ENCODE data around the gene ZNF418.
A peak's percentile ranks its signal among the peaks of the same experiment; 100 is the strongest.
"Not testable (repeated sequence)": the region's sequence is repeated elsewhere in the genome, so short reads cannot be mapped to it uniquely, and the experiment has no call there.

ZNF418 gene

DNA sequence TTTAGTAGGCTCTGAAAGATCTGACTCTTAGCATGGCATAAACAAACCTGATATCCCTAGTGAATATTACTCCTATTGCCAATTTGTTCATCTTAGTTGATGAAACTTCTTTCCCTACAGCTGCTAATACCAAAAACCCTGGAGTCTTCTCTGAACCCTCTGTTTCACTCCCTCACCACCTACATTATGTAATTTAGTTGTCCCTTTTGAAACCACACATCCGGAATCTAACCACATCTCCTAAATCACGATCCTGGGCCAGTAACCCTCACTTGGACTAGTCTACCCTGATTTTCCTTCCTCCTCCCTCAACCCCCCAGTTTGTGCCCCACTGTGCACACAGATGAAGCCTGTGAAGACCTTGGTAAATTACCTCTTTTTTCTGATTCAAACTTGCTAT lies 11.1 kb upstream of the ZNF418 start:
- no peak overlapping the region for H3K27ac ChIP-seq (ENCODE audit: low read depth, low read length)
- no peaks in the 10 kb centered on the region for H3K27me3 ChIP-seq (ENCODE audit: control insufficient read depth, insufficient read depth, low read length)
- peaks cover 59% of the 10 kb centered on the region for H3K9me3 ChIP-seq (ENCODE audit: control insufficient read depth, insufficient read depth, low read depth, low read length)
- peaks cover 33% of the 10 kb centered on the region for H3K36me3 ChIP-seq (ENCODE audit: control insufficient read depth, insufficient read depth, low read length)
- H3K4me3 ChIP-seq (ENCODE audit: low read depth, low read length) = peak overlapping the region; percentile 89
- H3K4me1 ChIP-seq (ENCODE audit: control insufficient read depth, insufficient read depth, low read length) = 0 out of 2 replicates have a peak, but pooled peaks cover 4% of the 10 kb centered on the region
- peak overlapping the region; percentile 89 for H3K9ac ChIP-seq (ENCODE audit: low read length)

DNA sequence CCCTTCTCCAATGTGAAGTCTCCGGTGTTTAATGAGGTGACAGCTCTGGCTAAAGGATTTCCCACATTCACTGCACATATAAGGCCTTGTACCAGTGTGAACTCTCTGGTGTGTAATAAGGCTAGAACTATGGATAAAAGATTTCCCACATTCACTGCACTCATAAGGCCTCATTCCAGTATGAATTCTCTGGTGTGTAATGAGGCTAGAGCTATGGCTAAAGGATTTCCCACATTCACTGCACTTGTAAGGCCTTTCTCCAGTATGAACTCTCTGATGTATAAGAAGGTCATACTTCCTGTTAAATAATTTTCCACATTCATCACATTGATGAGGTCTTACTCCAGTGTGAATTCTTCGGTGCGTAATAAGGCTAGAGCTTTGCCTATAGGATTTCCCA lies 6.4 kb upstream of the ZNF418 start:
- H3K4me3 ChIP-seq (ENCODE audit: low read depth, low read length) = no peak overlapping the region
- 0 out of 2 replicates have a peak, but pooled peaks cover 4% of the 10 kb centered on the region for H3K4me1 ChIP-seq (ENCODE audit: control insufficient read depth, insufficient read depth, low read length)
- peaks cover 48% of the 10 kb centered on the region for H3K36me3 ChIP-seq (ENCODE audit: control insufficient read depth, insufficient read depth, low read length)
- H3K27me3 ChIP-seq (ENCODE audit: control insufficient read depth, insufficient read depth, low read length) = no peaks in the 10 kb centered on the region
- no peak overlapping the region for H3K27ac ChIP-seq (ENCODE audit: low read depth, low read length)
- no peak overlapping the region for H3K9ac ChIP-seq (ENCODE audit: low read length)
- H3K9me3 ChIP-seq (ENCODE audit: control insufficient read depth, insufficient read depth, low read depth, low read length) = peaks cover 42% of the 10 kb centered on the region

DNA sequence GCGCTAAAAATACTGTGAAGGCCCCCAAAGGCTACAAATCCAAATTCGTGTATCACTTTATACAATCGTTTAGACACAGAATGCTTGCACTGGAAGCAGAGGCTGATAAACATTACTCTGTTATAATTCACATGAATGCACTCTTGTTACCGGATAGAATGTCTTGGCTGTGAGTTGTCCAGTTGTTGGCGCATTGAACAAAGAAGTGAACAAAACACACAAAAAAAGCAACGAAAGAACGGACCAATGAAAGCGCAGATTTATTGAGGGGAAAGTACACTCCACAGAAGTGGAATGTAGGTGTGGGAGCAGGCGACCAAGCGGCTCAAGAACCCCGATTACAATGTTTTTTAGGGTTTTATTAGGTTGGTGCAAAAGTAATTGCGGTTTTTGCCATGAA lies 529 bp upstream of the ZNF418 start:
- Histone ChIP-seq H3K27ac (ENCODE audit: low read depth, low read length) (no peak overlapping the region), H3K4me3 (ENCODE audit: low read depth, low read length) (peak overlapping the region; percentile 83; the same call in 1 of the 2 replicates), H3K4me1 (ENCODE audit: control insufficient read depth, insufficient read depth, low read length) (no peaks in the 10 kb centered on the region), H3K9ac (ENCODE audit: low read length) (no peak overlapping the region), H3K9me3 (ENCODE audit: control insufficient read depth, insufficient read depth, low read depth, low read length) (peaks cover 21% of the 10 kb centered on the region; the same call in 1 of the 2 replicates), H3K27me3 (ENCODE audit: control insufficient read depth, insufficient read depth, low read length) (no peaks in the 10 kb centered on the region), H3K36me3 (ENCODE audit: control insufficient read depth, insufficient read depth, low read length) (peaks cover 36% of the 10 kb centered on the region)

DNA sequence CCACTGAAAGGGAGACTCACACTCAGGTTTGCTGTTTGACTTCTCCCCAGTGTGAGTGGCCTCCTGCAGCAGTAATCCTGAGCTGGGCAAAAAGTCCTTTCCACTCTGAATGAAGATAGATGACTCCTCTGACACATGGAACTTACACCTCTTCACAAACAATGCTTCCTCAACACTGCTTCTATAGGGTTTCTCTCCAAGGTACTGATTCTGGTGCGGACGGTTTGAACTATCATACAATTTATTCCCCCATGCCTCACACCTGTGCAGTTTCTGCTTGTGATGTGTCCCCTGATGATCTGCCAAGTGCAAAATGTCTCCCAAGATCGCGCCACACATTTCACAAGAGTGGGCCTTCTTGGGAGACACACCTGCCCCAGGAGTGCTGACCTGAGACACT lies 7.6 kb downstream of the ZNF418 start:
- Histone ChIP-seq H3K27me3 (ENCODE audit: control insufficient read depth, insufficient read depth, low read length) (no peaks in the 10 kb centered on the region), H3K9ac (ENCODE audit: low read length) (no peak overlapping the region), H3K27ac (ENCODE audit: low read depth, low read length) (no peak overlapping the region), H3K4me1 (ENCODE audit: control insufficient read depth, insufficient read depth, low read length) (no peaks in the 10 kb centered on the region), H3K9me3 (ENCODE audit: control insufficient read depth, insufficient read depth, low read depth, low read length) (peaks cover 69% of the 10 kb centered on the region), H3K36me3 (ENCODE audit: control insufficient read depth, insufficient read depth, low read length) (peaks cover 82% of the 10 kb centered on the region), H3K4me3 (ENCODE audit: low read depth, low read length) (no peak overlapping the region)

DNA sequence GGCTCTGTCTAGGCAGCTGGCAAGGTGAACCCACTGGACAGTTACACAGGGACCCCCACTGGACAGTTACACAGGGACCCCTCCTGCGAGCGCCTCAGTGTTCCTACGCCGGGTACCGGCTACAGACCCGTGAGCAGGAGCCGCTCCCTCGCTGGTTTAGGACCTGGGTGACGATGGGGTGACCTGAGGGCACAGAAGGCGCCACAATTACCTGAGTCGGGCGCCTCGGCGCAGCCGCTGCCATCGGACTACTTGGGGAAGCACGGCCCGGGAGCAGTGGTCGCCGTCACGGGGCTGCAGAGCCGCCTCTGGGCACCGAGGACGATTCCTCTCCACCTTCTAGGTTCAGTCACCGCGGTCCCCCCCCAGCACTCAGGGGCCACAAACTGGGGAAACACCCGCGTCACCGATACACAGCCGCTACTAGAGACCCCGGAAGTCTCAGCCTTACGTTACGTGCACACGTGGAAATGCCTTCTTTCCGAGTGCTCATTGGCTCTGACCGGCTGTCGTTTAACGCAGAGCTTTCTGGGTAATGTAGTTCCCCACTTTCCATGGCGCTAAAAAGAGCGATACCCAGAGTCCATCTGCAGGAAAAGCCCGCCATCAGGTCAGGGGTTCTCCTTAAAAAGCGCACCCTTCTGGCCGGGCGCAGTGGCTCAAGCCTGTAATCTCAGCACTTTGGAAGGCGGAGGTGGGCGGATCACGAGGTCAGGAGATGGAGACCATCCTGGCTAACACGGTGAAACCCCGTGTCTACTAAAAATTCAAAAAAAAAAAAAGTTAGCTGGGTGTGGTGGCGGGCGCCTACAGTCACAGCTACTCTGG lies 18.8 kb downstream of the ZNF418 start, which contains the start of gene ZNF417:
Gene ZNF417, minus strand, starts transcription at position 425 of the 828 bp plus-strand sequence. Its CDS starts 181 bp downstream, at position 244.
- not testable (repeated sequence) for H3K4me1 ChIP-seq (ENCODE audit: control insufficient read depth, insufficient read depth, low read length); H3K27me3 ChIP-seq (ENCODE audit: control insufficient read depth, insufficient read depth, low read length); H3K9me3 ChIP-seq (ENCODE audit: control insufficient read depth, insufficient read depth, low read depth, low read length)
- Histone ChIP-seq H3K4me3 (ENCODE audit: low read depth, low read length) (peak within 1 kb of the TSS; percentile 88), H3K9ac (ENCODE audit: low read length) (peak within 1 kb of the TSS; percentile 88), H3K27ac (ENCODE audit: low read depth, low read length) (peak within 1 kb of the TSS; percentile 76), H3K36me3 (ENCODE audit: control insufficient read depth, insufficient read depth, low read length) (peaks cover 55% of the 10 kb centered on the region)

DNA sequence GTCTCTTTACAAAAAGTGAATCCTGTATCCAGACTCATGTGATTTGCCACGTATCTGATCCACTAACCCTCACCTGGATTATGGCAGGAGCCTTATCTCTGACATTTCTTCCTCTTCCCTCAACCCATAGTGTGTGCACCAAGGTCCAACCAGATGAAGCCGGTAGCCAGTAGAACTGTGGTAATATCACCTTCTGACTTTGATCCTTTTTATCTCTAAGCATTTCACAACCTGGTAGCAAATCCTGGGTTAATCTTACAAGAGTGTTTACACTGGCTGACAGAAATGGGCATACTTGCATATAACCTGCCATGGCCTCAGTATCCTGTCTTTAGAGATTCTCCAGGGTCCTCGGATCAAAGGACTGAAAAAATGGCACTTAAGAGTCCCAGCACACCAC lies 20.7 kb downstream of the ZNF418 start:
- Histone ChIP-seq H3K9ac (ENCODE audit: low read length) (no peak overlapping the region), H3K27me3 (ENCODE audit: control insufficient read depth, insufficient read depth, low read length) (no peaks in the 10 kb centered on the region), H3K36me3 (ENCODE audit: control insufficient read depth, insufficient read depth, low read length) (peaks cover 53% of the 10 kb centered on the region), H3K4me3 (ENCODE audit: low read depth, low read length) (no peak overlapping the region), H3K27ac (ENCODE audit: low read depth, low read length) (no peak overlapping the region), H3K9me3 (ENCODE audit: control insufficient read depth, insufficient read depth, low read depth, low read length) (no peaks in the 10 kb centered on the region), H3K4me1 (ENCODE audit: control insufficient read depth, insufficient read depth, low read length) (no peaks in the 10 kb centered on the region)

DNA sequence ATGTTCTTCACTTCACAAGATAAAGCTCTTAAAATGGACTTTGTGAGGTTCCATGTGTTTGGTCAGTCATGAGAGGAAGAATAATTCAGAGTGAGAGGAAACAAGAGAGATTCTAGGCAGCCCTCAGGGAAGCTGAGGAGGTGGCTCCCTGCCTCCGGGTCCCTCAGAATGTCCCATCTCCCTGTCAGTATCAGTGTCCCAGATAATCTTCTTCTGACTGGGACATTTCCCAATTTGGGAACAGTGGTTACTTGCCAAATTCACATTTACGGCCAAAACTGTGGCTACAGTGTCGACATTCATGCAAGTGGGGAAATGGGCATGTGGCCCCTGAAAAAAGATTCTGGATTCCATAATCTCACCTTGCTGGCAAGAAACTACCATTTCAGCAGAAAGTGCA lies 27.8 kb downstream of the ZNF418 start:
- H3K4me1 ChIP-seq (ENCODE audit: control insufficient read depth, insufficient read depth, low read length) = no peaks in the 10 kb centered on the region
- H3K27me3 ChIP-seq (ENCODE audit: control insufficient read depth, insufficient read depth, low read length) = no peaks in the 10 kb centered on the region
- H3K9me3 ChIP-seq (ENCODE audit: control insufficient read depth, insufficient read depth, low read depth, low read length) = peaks cover 6% of the 10 kb centered on the region; the same call in 1 of the 2 replicates
- H3K27ac ChIP-seq (ENCODE audit: low read depth, low read length) = no peak overlapping the region
- H3K36me3 ChIP-seq (ENCODE audit: control insufficient read depth, insufficient read depth, low read length) = peaks cover 50% of the 10 kb centered on the region
- H3K9ac ChIP-seq (ENCODE audit: low read length) = no peak overlapping the region
- H3K4me3 ChIP-seq (ENCODE audit: low read depth, low read length) = no peak overlapping the region

DNA sequence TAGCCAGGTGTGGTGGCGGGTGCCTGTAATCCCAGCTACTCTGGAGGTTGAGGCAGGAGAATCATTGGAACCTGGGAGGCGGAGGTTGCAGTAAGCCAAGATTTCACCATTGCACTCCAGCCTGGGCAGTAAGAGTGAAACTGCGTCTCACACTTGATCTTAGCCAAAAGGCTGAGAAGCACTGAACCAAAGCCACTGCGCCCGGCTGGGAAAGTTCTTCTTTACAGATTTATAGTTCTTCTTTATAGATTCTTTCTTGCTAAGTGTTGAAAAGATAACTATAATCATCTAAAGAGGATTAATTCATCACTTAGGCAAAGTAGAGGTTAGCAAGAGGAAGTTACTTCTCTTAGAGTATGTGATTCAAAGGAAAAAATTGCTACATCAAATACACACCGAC lies 29.9 kb downstream of the ZNF418 start:
- peaks cover 6% of the 10 kb centered on the region; the same call in 1 of the 2 replicates for H3K9me3 ChIP-seq (ENCODE audit: control insufficient read depth, insufficient read depth, low read depth, low read length)
- no peaks in the 10 kb centered on the region for H3K4me1 ChIP-seq (ENCODE audit: control insufficient read depth, insufficient read depth, low read length)
- H3K9ac ChIP-seq (ENCODE audit: low read length) = no peak overlapping the region
- no peak overlapping the region for H3K4me3 ChIP-seq (ENCODE audit: low read depth, low read length)
- H3K27me3 ChIP-seq (ENCODE audit: control insufficient read depth, insufficient read depth, low read length) = no peaks in the 10 kb centered on the region
- H3K27ac ChIP-seq (ENCODE audit: low read depth, low read length) = no peak overlapping the region
- H3K36me3 ChIP-seq (ENCODE audit: control insufficient read depth, insufficient read depth, low read length) = peaks cover 29% of the 10 kb centered on the region

DNA sequence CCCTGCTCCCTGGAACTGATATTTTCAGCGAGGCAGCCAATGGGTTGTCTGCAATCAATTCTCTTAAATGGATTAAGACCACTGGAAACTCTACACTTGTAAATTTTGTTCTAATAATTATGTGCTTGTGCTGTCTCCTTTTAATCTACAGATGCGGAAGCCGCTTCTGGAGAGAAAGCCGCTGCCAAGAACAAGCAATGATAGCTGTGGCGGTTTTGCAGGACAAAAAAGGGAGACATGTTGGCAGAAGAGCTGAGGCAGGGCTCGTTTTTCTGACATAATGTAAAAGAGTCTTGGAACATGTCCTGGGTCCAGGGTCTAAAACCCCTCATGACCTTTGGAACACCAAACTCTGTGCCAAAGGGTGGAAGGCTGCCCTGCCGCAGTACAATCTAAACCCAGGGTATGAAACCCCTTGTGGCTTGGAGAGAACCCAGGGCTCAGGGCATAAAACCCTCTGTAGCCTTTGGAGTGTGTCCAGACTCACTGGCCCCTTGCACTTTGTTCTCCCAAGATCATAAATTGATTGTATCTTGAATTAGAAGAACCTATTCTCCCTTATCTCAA lies 31.5 kb downstream of the ZNF418 start:
- Histone ChIP-seq H3K9ac (ENCODE audit: low read length) (no peak overlapping the region), H3K27ac (ENCODE audit: low read depth, low read length) (no peak overlapping the region), H3K9me3 (ENCODE audit: control insufficient read depth, insufficient read depth, low read depth, low read length) (peaks cover 6% of the 10 kb centered on the region; the same call in 1 of the 2 replicates), H3K4me1 (ENCODE audit: control insufficient read depth, insufficient read depth, low read length) (no peaks in the 10 kb centered on the region), H3K4me3 (ENCODE audit: low read depth, low read length) (no peak overlapping the region), H3K36me3 (ENCODE audit: control insufficient read depth, insufficient read depth, low read length) (peaks cover 19% of the 10 kb centered on the region), H3K27me3 (ENCODE audit: control insufficient read depth, insufficient read depth, low read length) (no peaks in the 10 kb centered on the region)

DNA sequence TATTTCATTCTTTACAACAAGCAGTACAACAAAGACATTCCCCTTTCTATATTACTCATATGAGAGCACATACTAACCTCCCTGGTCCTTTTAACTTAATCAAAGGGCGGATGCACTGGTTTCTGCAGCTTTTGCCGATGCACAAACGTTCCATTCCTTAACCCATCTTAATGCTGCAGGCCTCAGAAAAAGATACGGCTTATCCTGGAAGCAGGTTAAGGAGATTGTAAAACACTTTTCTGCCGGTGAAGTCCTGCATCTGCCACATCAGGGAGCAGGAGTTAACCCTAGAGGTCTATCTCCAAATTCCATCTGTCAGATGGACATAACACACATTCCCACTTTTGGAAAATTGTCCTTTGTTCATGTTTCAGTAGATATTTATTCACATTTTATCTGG lies 34.9 kb downstream of the ZNF418 start:
- H3K9me3 ChIP-seq (ENCODE audit: control insufficient read depth, insufficient read depth, low read depth, low read length) = peaks cover 6% of the 10 kb centered on the region; the same call in 1 of the 2 replicates
- H3K27ac ChIP-seq (ENCODE audit: low read depth, low read length) = no peak overlapping the region
- no peaks in the 10 kb centered on the region for H3K27me3 ChIP-seq (ENCODE audit: control insufficient read depth, insufficient read depth, low read length)
- no peaks in the 10 kb centered on the region; the same call in 1 of the 2 replicates for H3K36me3 ChIP-seq (ENCODE audit: control insufficient read depth, insufficient read depth, low read length)
- H3K4me1 ChIP-seq (ENCODE audit: control insufficient read depth, insufficient read depth, low read length) = no peaks in the 10 kb centered on the region
- H3K9ac ChIP-seq (ENCODE audit: low read length) = no peak overlapping the region
- no peak overlapping the region for H3K4me3 ChIP-seq (ENCODE audit: low read depth, low read length)

DNA sequence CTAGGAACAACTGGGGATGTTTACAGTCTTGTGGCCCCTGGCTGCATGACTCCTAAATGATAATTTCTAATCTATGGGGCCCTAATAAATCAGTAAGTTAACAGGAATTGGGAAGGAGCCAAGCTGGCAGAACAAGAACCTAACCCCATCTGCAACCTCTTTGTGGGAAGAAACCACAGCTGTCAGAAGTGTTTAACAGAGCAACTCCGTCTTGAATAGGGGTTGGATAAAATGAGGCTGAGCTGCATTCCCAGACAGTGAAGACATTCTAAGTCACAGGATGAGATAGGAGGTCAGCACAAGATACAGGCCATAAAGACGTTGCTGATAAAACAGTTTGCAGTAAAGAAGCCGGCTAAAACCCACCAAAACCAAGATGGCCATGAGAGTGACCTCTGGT lies 44.5 kb downstream of the ZNF418 start:
- not testable (repeated sequence) for H3K4me3 ChIP-seq (ENCODE audit: low read depth, low read length); H3K27me3 ChIP-seq (ENCODE audit: control insufficient read depth, insufficient read depth, low read length); H3K27ac ChIP-seq (ENCODE audit: low read depth, low read length); H3K36me3 ChIP-seq (ENCODE audit: control insufficient read depth, insufficient read depth, low read length); H3K9ac ChIP-seq (ENCODE audit: low read length); H3K9me3 ChIP-seq (ENCODE audit: control insufficient read depth, insufficient read depth, low read depth, low read length)
- peaks cover 12% of the 10 kb centered on the region; the same call in 1 of the 2 replicates for H3K4me1 ChIP-seq (ENCODE audit: control insufficient read depth, insufficient read depth, low read length)

All from HUES6 (cell line).